NCI-H2227 (cell line): ENCODE measurements around the gene AGPAT3.
"Not testable (repeated sequence)": the region's sequence is repeated elsewhere in the genome, so short reads cannot be mapped to it uniquely, and the experiment has no call there.

Source experiments
- DNase-seq: peaks from one replicate; lab custom pipeline; 2025; ENCODE audit not compliant: unreplicated experiment; lab: John Stamatoyannopoulos, UW

Gene AGPAT3

GRCh38 chr21:43881935-43882334 lies 16.9 kb downstream of the AGPAT3 start:
- DNase-seq = no peak

GRCh38 chr21:43882952-43883545 lies 18.0 kb downstream of the AGPAT3 start:
- no peak for DNase-seq

GRCh38 chr21:43884012-43884860 lies 19.2 kb downstream of the AGPAT3 start:
- DNase-seq = peak; percentile 27

GRCh38 chr21:43884861-43885417 lies 19.9 kb downstream of the AGPAT3 start:
- DNase-seq = no peak

DNA sequence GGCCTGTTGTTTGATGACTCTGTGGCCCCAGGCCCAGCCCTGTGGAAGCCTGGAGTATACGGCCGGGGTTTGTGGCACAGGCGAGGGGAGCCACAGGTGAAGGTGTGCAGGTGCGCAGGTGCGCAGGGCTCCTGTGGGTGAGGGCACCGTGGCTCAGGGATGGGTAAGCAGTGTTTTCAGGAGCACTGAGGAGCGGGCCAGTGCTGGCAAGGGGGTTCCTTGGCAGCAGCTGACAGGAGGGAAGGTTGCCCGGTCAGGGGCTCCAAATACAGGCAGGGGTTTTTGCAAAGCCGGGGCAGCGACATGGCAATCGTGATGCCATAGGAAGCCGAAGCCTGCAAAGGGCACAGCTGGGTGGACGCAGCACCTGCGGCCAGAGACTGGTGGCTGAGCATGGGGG lies 20.7 kb downstream of the AGPAT3 start:
- DNase-seq = no peak

DNA sequence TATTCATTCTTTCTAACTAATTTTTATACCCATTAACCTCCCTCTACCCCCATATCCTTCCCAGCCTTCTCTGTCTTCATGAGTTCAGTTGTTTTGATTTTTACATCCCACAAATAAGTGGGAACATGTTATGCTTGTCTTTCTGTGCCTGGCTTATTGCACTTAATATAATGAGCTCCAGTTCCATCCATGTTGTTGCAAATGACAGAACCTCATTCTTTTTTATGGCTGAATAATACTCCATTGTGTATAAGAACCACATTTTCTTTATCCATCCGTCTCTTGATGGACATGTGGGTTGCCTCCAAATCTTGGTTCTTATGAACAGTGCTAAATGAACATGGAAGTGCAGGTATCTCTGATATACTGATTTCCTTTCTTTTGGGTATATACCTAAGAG lies 21.5 kb downstream of the AGPAT3 start:
- no peak for DNase-seq

DNA sequence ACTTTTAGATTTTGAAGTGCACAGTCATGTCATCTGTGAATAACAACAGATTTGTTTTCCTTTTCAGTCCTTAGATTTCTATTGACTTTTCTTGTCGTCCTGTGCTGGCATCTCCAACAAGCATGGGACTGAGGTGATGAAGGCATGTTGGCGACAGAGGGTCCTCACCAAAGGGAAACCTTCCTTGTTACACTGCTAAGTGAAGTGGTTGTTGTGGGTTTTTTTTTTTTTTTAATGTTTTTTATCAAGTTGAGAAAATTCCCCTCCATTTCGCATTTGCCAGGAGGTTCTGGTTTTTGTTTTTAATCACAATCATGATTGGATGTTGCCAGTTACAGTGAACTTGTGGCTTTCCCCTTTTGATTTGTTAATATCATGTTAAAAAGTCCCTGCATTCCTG lies 24.0 kb downstream of the AGPAT3 start:
- DNase-seq = no peak

GRCh38 chr21:43890042-43890441 lies 25.0 kb downstream of the AGPAT3 start:
- no peak for DNase-seq

DNA sequence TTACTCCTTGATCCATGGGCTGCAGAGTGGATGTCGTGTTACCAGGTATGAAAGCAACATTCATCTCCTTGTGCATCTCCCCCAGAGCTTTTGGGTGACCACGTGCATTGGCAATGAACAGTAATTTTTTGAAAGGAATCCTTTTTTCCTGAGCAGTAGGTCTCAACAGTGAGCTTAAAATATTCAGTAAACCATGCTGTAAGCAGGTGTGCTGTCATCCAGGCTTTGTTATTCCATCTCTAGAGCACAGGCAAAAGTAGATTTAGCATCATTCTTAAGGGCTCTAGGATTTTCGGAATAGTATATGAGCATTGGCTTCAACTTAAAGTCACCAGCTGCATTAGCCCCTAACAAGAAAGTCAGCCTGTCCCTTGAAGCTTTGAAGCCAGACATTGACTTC lies 27.3 kb downstream of the AGPAT3 start:
- DNase-seq = no peak

DNA sequence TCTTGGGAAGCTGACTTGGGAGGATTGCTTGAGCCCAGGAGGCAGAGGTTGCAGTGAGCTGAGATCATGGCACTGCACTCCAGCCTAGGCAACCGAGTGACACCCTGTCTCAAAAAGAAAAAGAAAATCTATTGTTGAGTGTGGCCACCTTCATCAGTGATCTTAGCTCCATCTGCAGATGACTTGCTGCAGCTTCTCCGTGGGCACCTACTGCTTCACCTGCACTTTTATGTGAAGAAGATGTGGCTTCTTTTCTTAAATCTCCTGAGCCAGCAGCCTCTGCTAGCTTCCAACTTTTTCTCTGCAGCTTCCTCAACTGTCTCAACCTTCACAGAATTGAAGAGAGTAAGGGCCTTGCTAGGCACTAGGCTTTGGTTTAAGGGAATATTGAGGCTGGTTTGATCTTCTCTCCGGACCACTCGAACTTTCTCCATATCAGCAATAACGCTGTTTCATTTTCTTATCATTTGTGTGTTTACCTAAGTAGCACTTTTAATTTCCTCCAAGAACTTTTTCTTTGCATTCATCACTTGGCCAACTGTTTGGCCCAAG lies 28.0 kb downstream of the AGPAT3 start:
- DNase-seq = no peak

GRCh38 chr21:43893536-43894205 lies 28.6 kb downstream of the AGPAT3 start:
- peak; percentile 18 for DNase-seq

DNA sequence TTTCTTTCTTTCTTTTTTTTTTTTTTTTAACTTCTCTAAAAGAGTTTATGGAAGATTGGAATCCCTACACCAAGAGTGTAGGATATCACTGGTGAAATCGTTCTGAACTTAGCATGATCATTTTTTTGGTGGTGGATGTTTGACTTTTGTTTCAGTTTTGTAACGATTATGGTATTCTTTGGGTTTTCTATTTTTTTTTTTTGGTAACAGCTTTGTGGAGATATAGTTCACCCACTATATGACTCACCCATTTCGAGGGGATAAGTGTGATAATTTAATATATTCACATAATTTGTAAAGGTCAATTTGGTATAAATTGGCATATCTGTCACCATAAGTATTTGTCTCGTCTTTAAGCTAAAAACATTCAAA lies 29.2 kb downstream of the AGPAT3 start:
- DNase-seq = no peak

DNA sequence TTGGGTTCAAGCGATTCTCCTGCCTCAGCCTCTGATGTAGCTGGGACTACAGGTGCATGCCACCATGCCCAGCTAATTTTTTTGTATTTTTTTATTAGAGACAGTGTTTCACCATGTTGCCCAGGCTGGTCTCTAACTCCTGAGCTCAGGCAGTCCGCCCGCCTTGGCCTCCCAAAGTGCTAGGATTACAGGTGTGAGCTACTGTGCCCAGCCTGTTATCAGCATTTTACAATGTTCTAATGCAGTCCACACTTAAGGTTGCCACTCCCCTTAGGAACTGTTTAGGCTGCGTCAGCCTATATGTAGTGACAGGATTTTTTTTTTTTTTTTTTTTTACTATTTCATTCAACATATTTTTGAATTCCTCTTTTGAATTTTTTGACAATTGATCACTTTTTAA lies 30.2 kb downstream of the AGPAT3 start:
- no peak for DNase-seq

GRCh38 chr21:43896696-43897299 lies 31.8 kb downstream of the AGPAT3 start:
- DNase-seq = not testable (repeated sequence)

DNA sequence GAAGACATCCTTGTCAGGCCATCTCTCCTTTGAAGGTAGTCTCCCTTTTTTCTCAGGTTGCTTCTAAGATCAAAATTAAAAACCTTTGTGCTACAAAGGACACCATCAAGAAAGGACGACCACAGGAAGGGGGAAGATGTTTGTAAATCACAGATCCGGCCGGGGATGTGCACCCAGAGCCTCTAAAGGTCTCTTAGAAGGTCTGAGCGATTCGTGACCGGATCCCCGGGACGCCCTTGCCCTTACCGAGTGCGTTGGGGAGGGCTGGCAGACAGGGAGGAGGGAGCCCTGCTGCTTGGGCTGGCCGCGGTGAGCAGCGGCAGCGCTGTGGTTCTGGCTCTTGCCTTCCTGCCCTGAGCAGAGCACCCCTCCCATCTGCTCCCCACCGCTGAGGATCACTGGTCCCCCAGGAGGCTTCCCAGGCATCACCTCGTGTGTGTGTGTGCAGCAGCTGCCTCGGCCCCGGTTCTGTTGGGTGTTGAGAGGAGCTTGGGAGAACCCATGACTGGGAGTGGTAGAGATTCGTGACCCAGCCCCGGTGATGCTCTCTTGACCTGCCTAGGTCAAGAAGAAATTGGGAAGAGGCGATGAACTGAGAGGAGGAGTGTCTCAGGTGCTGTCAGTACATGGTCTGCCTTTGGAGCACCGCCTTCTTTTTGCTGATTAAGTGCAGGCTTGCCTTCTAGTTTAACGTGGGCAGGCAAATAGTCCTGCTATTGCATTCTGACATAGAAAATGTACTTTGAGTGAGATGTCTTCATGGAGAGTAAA lies 34.5 kb downstream of the AGPAT3 start:
- no peak for DNase-seq

- DNase-seq = no peak
Measured at GRCh38 chr21:43900078-43900385, 35.0 kb downstream of the AGPAT3 start.

DNA sequence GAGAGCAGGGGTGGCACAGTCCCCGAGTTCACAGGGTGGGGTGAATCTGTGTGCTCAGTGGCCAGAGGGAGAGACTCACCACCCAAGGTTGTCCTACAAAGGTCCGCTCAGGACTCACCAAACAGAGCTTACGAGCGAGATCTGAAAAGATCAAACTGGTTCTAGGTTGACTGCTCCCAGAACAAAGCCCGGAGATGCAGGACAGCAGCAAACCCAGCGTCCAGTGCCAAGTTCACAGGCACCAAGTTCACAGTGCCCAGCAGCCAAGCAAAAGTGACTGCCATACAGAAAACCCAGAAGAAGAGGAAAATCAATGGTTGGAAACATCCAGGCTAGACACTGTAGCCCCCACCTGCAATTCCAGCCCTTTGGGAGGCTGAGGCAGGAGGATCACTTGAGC lies 35.7 kb downstream of the AGPAT3 start:
- DNase-seq = no peak

GRCh38 chr21:43902441-43902840 lies 37.4 kb downstream of the AGPAT3 start:
- no peak for DNase-seq

DNA sequence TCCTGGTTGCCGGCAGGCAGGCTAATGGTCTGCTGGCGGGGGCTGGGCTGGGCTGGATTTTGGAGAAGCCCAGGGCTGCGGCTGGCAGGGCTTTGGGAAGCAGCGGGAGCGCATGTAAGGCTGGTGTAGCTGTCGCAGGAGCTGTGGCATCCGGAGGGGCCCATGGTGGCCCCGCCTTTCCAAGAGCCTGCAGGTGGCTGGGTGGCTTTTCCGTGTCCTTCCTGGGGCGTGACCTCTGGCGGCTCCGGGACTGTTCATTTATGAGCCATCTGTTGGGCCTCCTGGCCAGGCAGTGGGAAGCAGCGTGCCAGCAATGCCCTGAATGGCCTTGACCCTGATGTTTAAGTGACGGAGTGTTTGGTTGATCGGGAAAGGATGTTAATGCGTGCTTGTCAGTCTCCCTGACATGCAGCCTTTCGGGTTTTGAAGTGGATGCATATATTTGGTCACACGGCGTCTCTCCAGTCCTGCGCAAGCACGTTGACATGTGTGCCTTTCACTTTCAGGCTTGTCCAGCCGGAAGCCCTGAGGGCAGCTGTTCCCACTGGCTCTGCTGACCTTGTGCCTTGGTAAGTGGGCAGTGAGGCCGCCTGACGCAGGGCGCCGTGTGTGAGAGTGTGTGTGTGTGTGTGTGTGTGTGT lies 38.5 kb downstream of the AGPAT3 start:
- no peak for DNase-seq

DNA sequence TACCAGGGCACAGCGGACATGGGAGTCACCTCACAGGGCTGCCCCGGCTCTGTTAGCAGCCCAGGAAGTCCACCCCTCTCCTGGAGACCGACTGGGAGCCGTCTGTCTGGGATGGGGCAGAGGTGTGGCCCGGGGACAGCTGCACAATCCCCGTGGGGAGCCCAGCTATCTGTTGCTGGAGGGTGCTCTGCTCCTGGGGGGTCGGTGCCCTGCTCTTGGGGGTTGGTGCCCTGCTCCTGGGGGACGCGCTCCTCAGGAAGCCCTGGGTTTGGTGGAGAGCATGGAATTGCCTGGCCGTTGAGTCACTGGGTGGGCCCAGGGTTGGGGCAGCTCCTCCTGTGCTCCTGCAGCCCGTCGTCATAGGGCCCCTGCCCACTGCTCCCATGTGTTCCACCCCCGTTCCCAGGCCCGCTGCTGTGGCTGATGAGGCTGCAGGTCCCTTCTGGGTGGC lies 39.3 kb downstream of the AGPAT3 start:
- DNase-seq = no peak
